Psoas muscle (tissue), 8 donors: ENCODE results near the gene SMC6. TPM values are rescaled to one million over a fixed set of nuclear protein-coding genes. Genes with fewer than 3 reads are reported as not detected.

Source experiments
- ATAC-seq, 4 donors: fragments of 200-7000 bp; cut with Tn5 transposase; one replicate each; pipeline ENCODE4 v1.9.1; 2020; ENCODE audit warnings: moderate library complexity in 3 of 4, mild to moderate bottlenecking in 2 of 4
- DNase-seq, 2 donors: peaks; one replicate each; pipeline ENCODE4 v3.0.0-alpha.2; 2020
- H3K27ac ChIP-seq: fragments of 200-600 bp; one replicate; pipeline ENCODE4 v1.8.0; 2022
- H3K27me3 ChIP-seq, 3 donors: fragments of 200-600 bp in 1 of 3; one replicate each; pipeline versions ENCODE4 v1.6.1 to v1.8.0; 2013 to 2022; ENCODE audit warnings: low read length in 2 of 3, mild to moderate bottlenecking in 2 of 3, moderate library complexity in 1 of 3; ENCODE audit not compliant: insufficient read depth in 3 of 3
- H3K36me3 ChIP-seq, 2 donors: fragments of 200-600 bp in 1 of 2; one replicate each; pipeline versions ENCODE4 v1.6.1 to v1.8.0; 2013 to 2022; ENCODE audit warnings: low read depth in 1 of 2, mild to moderate bottlenecking in 1 of 2, moderate library complexity in 1 of 2; ENCODE audit not compliant: insufficient read depth in 1 of 2
- H3K4me1 ChIP-seq: fragments of 200-600 bp; one replicate; pipeline ENCODE4 v1.8.0; 2022
- H3K4me3 ChIP-seq: fragments of 200-600 bp; one replicate; pipeline ENCODE4 v1.8.0; 2022; ENCODE audit warnings: mild to moderate bottlenecking
- H3K9me3 ChIP-seq: fragments of 200-600 bp; one replicate; pipeline ENCODE4 v1.8.0; 2022
- CTCF ChIP-seq: fragments of 200-600 bp; IDR thresholded peaks from one replicate; pipeline ENCODE4 v1.8.0; 2022; ENCODE audit warnings: antibody characterized with exemption
- WGBS, 3 donors: extraction: QIAGEN DNeasy Blood & Tissue Kit; methylation state at CpG; one replicate each; pipeline versions ENCODE4 v1.1.6 to v1.1.7; 2013; 5-methylcytosine and 5-hydroxymethylcytosine counted together
- intact Hi-C, 2 donors: fragments of 100-400 bp; cut with DNase I; formaldehyde crosslinking; loops; one replicate each; pipeline versions ENCODE4 v1.11.0 to v1.14.2; 2022
- polyA plus RNA-seq, 3 donors: library from polyadenylated mRNA; stranded (reverse); fragments of 200-250 nt; gene quantifications; one replicate each; pipeline ENCODE4 v1.2.3, GENCODE V29; 2013
- total RNA-seq, 4 donors: library from RNA; stranded (reverse); fragmentation: NEBNext Ultra II Directional in 2 of 4; extraction: Animal tissue kit (Norgen Biotek cat#: 25700) in 2 of 4; gene quantifications; one replicate each; pipeline versions ENCODE4 v1.2.1 to v1.2.4, GENCODE V29; 2021 to 2023
- donor health status: healthy with polysubstance abuse.
- donor health status: DM: no; HTN: no; CAD: no; lungs with moderate emphysema.
- donor health status: Bipolar disorder and iron deficiency.
- donor health status: healthy.
- donor health status: DM: yes; HTN: yes; CAD: no.
- donor health status: DM: no; HTN: no; CAD: no.
- donor health status: DM: no; HTN: no; CAD: no.
- donor health status: DM: yes; HTN: yes; CAD: no.

The SMC6 gene
- total and polyA plus RNA-seq, 7 donors, result 4.8 to 10.5 (median 9.3) TPM

GRCh38 chr2:17658251-17658843 is 95.3 kb downstream of the SMC6 start:
- H3K9me3 ChIP-seq, result no peaks in the 10 kb centered on the region
- peaks cover 2 to 10% of the 10 kb centered on the region in 2 donors for H3K36me3 ChIP-seq
- H3K4me3 ChIP-seq, result no peak overlapping the region
- no peaks in the 10 kb centered on the region for H3K27me3 ChIP-seq
- H3K4me1 ChIP-seq, result no peaks in the 10 kb centered on the region
- no peak overlapping the region for H3K27ac ChIP-seq
- ATAC-seq, result peak in 2 of 4 donors; percentile 40 to 51
- no peak for TF ChIP-seq CTCF
- intact Hi-C loops, result loop anchor here in 1 of 2 donors (10.0 kb wide), 1 partner anchor 884 kb away; no protein-coding TSS in a partner anchor
- DNase-seq, result no peak
- WGBS, 3 donors, result 81 to 91% (median 86%) methylated on average over 6 of the region's 6 CpGs

- H3K4me1 ChIP-seq, result no peaks in the 10 kb centered on the region
- H3K9me3 ChIP-seq, result no peaks in the 10 kb centered on the region
- ATAC-seq, result no peak
- no peaks in the 10 kb centered on the region for H3K27me3 ChIP-seq
- H3K36me3 ChIP-seq, result peaks cover 2 to 10% of the 10 kb centered on the region in 2 donors
- H3K4me3 ChIP-seq, result no peak overlapping the region
- H3K27ac ChIP-seq, result no peak overlapping the region
- no peak for DNase-seq
- WGBS, 3 donors, result 91 to 96% (median 94%) methylated on average over 4 of the region's 4 CpGs
- intact Hi-C loops, result loop anchor here in 1 of 2 donors (10.0 kb wide), 1 partner anchor 883 kb away; no protein-coding TSS in a partner anchor
- TF ChIP-seq CTCF, result no peak
These were observed 95.9 kb downstream of the SMC6 start for GRCh38 chr2:17657759-17658158.

- no peak for TF ChIP-seq CTCF
- Histone ChIP-seq H3K27ac (no peak overlapping the region), H3K4me3 (no peak overlapping the region), H3K27me3 (no peaks in the 10 kb centered on the region), H3K9me3 (no peaks in the 10 kb centered on the region), H3K36me3 (no peaks in the 10 kb centered on the region), H3K4me1 (no peaks in the 10 kb centered on the region)
- 80 to 85% (median 81%) methylated on average over 9 of the region's 9 CpGs for WGBS, 3 donors
- no peak for DNase-seq
- intact Hi-C loops, result loop anchor here in 1 of 2 donors (2.0 to 10.0 kb wide), 2 partner anchors 18 to 878 kb away; no protein-coding TSS in a partner anchor
- no peak for ATAC-seq
These were observed 100.8 kb downstream of the SMC6 start for GRCh38 chr2:17652681-17653394.

- no peaks in the 10 kb centered on the region for H3K9me3 ChIP-seq
- 90 to 95% (median 92%) methylated on average over 11 of the region's 11 CpGs for WGBS, 3 donors
- peaks cover 15% of the 10 kb centered on the region for H3K4me1 ChIP-seq
- ATAC-seq, result no peak
- no peak for TF ChIP-seq CTCF
- H3K4me3 ChIP-seq, result no peak overlapping the region
- no peaks in the 10 kb centered on the region for H3K36me3 ChIP-seq
- intact Hi-C loops, result loop anchor here in 1 of 2 donors (10.0 kb wide), 1 partner anchor 174 kb away; no protein-coding TSS in a partner anchor
- H3K27me3 ChIP-seq, result no peaks in the 10 kb centered on the region
- no peak overlapping the region for H3K27ac ChIP-seq
- DNase-seq, result no peak
These were observed 104.6 kb downstream of the SMC6 start for GRCh38 chr2:17649026-17649425.
